HG02678 (cell line): ENCODE measurements around the gene SPPL3.

ENCODE experiments used
- ATAC-seq: cut with Tn5 transposase; IDR thresholded peaks from one replicate; pipeline ENCODE4 v1.9.1; 2021; ENCODE audit warnings: mild to moderate bottlenecking, moderate library complexity; ENCODE audit not compliant: unreplicated experiment

The SPPL3 gene

DNA sequence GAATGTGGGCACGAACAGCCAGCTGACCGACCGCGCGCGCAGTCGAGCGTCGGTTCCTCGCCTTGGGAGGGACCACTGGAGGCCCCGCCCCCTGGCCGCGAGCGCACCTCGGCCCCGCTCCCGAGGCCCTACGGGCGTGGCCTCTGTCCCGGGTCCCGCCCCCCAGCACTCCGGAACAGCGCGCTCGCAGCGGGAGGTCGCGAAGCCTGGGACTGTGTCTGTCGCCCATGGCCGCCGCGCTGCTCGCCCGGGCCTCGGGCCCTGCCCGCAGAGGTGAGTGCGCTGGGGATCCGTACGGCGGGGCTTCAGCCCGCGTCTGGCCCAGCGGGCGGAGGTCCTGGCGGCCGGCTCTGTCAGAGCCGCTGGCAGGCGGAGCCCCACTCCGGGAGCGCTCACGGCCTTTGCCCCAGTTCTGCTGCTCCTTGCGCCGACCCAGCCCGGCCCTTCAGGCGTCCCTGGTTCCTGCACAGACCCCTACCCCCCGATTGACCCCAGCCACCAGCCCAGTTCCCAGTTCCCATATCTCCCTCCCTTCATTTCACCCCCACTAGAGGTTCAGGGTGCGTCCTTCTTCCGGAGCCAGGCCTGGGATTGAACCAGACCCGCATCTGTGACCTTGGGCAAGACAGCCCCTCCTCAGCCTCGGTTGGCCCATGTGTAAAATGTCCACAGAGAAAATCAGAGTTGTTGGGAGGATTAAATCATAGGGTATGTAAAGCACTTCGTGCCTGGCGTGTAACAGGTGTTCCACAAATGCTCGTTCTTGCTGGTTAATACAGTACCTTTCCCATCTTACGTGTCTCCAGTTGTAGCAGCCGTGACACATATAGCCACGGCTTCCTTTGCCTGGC, 178.3 kb downstream of the SPPL3 start, which contains the start of gene ACADS:
Gene ACADS, plus strand, starts transcription at position 168 of the 851 bp plus-strand sequence. Its CDS starts 60 bp downstream, at position 228.
- ATAC-seq = peak; percentile 98

- no peak for ATAC-seq
Observed at GRCh38 chr12:120725151-120725658, 179.0 kb downstream of the SPPL3 start.

- ATAC-seq = no peak
Observed at GRCh38 chr12:120724720-120725119, 179.4 kb downstream of the SPPL3 start.

- ATAC-seq = no peak
Observed at GRCh38 chr12:120722784-120723183, 181.4 kb downstream of the SPPL3 start.

GRCh38 chr12:120721866-120722265, 182.3 kb downstream of the SPPL3 start:
- ATAC-seq = no peak

DNA sequence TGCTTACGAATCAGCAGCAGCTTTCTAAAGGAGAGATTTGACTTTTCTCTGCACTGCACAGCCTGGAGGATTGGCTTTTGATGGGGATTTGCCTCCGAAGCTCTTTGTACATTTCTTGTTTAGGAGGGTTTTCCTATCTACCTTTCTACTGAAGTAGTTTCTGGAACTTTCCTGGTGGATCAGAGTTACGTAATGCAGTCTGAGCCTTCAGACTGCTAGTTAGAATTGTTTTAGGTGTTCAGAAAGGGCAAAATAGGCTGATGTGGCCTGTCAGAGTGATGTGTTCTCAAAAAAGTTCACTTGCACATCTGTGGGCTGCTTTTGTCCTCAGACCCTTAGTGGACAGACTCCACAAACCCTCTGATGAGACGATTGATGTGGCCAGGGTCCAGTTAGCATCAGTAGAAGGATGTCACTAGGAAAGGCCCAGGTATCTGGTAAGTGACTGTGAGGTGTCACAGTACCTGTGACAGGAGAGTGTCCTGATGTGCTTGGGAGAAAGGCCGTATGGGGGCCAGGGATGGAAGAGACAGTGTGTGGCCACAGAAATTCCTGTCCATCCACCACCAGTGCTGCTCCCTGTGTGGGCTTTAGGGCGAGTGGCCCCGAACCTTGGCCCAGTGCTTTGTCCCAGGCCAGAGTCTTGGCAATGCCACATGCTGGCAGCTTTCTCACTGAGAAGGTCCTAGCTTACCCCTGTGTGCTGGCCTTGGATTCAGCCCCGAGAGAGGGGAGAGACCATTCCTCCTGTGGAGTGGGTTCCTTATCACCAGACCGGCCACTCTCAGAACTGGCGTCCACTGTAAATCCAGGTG, 183.0 kb downstream of the SPPL3 start:
- no peak for ATAC-seq

- ATAC-seq = no peak
Observed at GRCh38 chr12:120720234-120720986, 183.7 kb downstream of the SPPL3 start.

DNA sequence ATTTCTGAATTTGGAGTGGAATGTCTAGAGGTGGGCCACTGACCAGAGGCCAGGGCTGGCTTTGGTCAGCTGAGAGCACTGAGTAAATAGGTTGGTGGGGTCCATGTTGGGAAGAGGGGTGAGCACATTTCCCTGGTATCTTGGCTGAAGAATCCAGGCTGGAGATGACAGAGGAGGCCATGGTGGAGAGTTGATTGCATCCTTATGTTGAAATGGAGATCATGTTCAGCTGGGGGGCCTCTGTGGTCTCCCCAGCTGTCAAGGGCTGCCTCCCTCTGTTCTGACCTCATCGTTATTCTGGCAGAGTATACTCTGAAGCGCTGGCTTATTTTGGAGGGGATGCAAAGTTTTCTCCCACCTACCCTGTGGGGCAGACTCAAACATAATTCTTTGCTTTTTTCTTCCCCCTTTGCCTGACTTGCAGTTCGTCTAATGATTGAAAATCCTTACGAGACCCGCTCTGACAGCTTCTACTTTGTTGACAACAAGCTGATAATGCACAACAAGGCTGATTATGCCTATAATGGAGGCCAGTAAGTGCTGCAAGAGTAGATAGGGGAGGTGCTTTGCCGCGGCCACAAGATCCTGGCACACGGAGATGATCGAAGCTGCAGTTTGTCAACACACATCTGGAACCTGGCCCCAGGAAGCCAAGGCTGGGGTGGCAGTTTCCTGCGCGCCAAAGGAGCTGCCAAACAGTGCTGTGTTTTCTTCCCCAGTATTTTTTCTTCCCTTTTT, 184.5 kb downstream of the SPPL3 start:
- no peak for ATAC-seq

GRCh38 chr12:120719072-120719471, 185.1 kb downstream of the SPPL3 start:
- ATAC-seq = no peak

- ATAC-seq = no peak
Observed at GRCh38 chr12:120718055-120718454, 186.1 kb downstream of the SPPL3 start.

- ATAC-seq = peak; percentile 43
Observed at GRCh38 chr12:120713861-120714482, 190.2 kb downstream of the SPPL3 start.

DNA sequence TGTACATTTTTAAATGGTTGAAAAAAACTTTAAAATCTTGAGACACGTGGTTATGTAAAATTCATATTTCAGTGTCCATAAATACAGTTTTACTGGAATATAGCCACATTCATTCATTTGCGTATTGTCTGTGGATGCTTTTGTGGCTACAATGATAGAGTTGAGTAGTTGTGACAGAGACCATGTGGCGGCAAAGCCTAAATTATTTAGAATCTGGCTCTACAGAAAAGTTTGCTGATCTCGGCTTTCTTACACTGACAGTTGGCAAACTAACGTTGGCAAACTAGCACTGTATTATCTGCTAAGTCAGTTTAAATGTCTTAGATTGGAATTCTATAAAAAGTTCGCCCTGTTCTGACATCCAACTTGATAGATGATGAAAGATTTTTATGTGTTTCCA, 191.5 kb downstream of the SPPL3 start:
- ATAC-seq = no peak
